ENCODE data around the gene TTBK1. TPM values are rescaled to one million over a fixed set of nuclear protein-coding genes. Genes with fewer than 3 reads are reported as not detected.

The TTBK1 gene
- total RNA-seq, 2 experiments from 2014 or later = 0.30 TPM

DNA sequence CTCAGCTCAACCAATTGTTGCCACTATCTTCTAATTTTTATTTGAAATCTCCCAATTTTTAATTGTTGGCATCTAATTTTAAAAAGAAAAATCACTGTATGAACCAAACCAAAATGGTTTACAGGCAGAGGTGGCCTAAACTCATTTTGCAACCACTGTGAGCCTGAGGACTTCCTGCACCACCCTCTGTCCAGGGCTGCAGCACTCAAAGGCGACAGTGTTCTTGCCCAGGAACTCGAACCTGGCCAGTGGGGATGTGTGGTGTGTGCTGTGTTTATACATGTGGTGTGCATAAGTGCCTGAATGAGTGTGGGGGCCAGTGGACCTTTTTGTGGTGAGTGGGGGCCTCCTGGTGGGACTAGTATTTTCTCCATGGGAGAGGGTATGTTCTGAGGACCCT lies 30.4 kb downstream of the TTBK1 start:
- H3K27me3 Mint-ChIP-seq = peaks cover 62% of the 10 kb centered on the region
- CTCF ChIA-PET = no interaction called here
- no peaks in the 10 kb centered on the region for H3K36me3 Mint-ChIP-seq (ENCODE audit: low read depth)
- POLR2A ChIA-PET = no interaction called here
- H3K4me1 Mint-ChIP-seq = peaks cover 26% of the 10 kb centered on the region
- no peak overlapping the region for H3K4me3 Mint-ChIP-seq
- H3K27ac Mint-ChIP-seq = no peak overlapping the region
- H3K9me3 Mint-ChIP-seq = no peaks in the 10 kb centered on the region
- DNase-seq = no peak

GRCh38 chr6:43274127-43274915 lies 31.0 kb downstream of the TTBK1 start:
- Mint-ChIP-seq H3K4me3 (no peak overlapping the region), H3K9me3 (no peaks in the 10 kb centered on the region), H3K4me1 (peaks cover 21% of the 10 kb centered on the region), H3K27ac (no peak overlapping the region), H3K36me3 (ENCODE audit: low read depth) (no peaks in the 10 kb centered on the region), H3K27me3 (peaks cover 56% of the 10 kb centered on the region)
- POLR2A ChIA-PET = no interaction called here
- CTCF ChIA-PET = no interaction called here
- no peak for DNase-seq

DNA sequence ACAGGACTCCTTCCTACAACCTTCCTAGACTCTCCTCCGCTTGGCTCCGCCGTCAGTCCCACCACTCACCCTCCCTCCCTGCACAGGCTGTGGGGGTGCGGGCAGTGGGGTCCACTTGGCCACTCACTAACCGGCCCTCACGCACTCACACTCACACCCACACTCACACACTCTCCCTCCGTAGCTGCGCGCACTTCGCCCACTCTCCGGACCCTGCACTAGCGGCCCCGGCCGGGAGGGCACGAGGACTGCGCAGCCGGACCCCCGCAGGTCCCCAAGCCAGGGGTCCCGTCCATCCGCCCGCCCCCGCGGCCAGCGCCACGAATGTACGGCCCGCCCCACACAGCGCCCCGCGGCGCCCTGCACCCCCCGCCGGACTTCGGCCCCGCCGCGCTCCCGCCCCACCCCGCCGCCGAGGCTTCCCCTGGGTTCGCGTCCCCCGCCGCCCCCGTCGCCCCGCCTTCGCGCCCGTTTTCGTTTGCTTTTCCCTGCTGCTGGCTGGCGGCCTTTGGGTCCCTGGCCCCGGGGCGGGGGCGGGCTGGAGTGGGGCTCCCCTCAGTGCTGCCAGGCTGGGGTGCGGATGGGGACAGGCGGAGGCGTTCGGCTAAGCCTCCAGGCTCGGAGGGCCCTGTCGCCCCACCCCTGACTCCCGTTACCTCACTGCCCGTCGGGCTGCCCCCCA lies 31.8 kb downstream of the TTBK1 start:
- peak; percentile 33 for DNase-seq
- no peaks in the 10 kb centered on the region for H3K36me3 Mint-ChIP-seq (ENCODE audit: low read depth)
- ChIA-PET POLR2A (no interaction called here), CTCF (no interaction called here)
- H3K9me3 Mint-ChIP-seq = no peaks in the 10 kb centered on the region
- peak overlapping the region; percentile 37 for H3K4me3 Mint-ChIP-seq
- H3K4me1 Mint-ChIP-seq = peaks cover 21% of the 10 kb centered on the region
- H3K27me3 Mint-ChIP-seq = peaks cover 54% of the 10 kb centered on the region
- no peak overlapping the region for H3K27ac Mint-ChIP-seq

DNA sequence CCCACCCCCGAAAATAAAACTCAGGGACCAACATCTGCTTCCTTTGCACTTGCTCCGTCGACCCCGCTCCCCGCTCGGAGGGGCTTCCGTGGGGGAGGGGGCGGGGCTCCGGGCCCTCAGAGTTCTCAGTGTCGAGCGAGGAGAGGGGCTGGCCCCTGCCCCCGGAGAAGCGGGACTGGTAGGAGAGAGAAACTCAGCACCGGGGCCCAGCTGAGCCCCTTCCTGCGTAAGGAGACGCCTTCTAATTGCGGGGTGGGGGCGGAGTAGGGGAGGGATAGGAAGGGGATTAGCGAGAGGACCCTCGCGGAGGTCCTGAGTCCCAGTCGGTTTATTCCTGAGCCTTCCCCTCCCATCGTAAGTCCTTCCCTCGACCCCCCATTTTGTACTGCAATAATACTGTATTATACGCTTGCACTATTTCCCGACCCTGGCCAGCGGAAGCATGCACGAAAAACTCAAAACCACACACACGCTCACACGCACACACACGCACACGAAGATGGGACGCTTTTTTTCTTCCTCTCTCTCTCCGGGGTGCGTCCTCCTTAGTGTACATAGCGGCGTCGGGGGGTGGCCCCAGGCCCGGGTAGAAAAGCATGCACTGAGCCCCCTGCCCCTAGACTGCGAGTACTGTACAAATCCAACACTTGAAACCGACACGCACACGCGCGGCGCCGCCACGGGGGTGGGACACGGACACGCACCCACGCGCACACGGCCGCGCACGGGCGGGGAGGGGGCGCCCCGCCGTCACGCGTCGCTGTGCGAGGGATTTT lies 32.7 kb downstream of the TTBK1 start:
- CTCF ChIA-PET = no interaction called here
- H3K27me3 Mint-ChIP-seq = peaks cover 56% of the 10 kb centered on the region

DNA sequence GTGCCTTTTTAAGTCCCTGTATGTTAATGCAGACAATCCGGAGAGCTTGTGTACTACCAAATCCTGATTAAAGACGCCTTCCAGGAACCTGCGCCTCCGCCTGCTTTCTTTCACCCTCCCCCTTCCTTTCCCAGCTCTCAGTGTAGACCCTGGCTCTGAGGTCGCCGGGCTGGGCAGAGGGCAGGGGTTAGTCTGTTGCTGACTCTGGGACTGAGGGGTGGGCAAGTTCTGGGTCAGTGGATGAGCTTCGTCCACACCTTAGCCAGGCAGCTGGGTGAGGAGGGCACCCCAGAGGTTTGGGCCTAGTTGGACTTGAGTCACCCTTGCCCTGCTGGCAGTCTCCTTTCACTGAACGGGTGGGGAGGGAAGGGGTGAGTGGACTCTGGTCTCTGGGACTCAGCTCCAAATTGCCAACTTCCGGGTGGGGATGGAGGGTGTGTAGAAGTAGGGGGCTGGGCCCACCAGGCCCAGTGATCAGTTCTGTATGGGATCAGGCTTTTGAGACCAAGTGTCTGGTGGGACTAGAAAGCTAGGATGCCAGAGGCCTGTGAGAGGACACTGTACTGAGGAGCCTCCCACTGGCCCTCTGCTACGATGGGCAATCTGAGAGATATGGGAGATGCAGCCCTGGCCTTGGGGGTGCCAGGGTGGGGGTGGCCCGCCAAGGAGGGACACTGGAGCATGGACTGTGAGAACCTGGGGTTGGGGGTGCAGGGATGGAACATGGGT lies 33.5 kb downstream of the TTBK1 start:
- no peak overlapping the region for H3K4me3 Mint-ChIP-seq
- ChIA-PET POLR2A (no interaction called here), CTCF (interaction anchor here (0.6 to 0.8 kb wide), 2 partner anchors 32 to 122 kb away, joined by 3 to 7 read pairs; partner anchors contain the start of gene CRIP3)
- H3K27ac Mint-ChIP-seq = no peak overlapping the region
- DNase-seq = no peak
- H3K36me3 Mint-ChIP-seq (ENCODE audit: low read depth) = no peaks in the 10 kb centered on the region
- H3K27me3 Mint-ChIP-seq = peaks cover 59% of the 10 kb centered on the region
- H3K4me1 Mint-ChIP-seq = peaks cover 19% of the 10 kb centered on the region
- H3K9me3 Mint-ChIP-seq = no peaks in the 10 kb centered on the region

More for the DNA sequence above, 32.7 kb downstream of the TTBK1 start:
- peak; percentile 53 for DNase-seq
- H3K4me1 Mint-ChIP-seq = peaks cover 19% of the 10 kb centered on the region
- no peak overlapping the region for H3K27ac Mint-ChIP-seq
- no peaks in the 10 kb centered on the region for H3K9me3 Mint-ChIP-seq
- no peaks in the 10 kb centered on the region for H3K36me3 Mint-ChIP-seq (ENCODE audit: low read depth)
- H3K4me3 Mint-ChIP-seq = peak overlapping the region; percentile 38
- POLR2A ChIA-PET = no interaction called here

GRCh38 chr6:43277306-43277642 lies 34.0 kb downstream of the TTBK1 start:
- Mint-ChIP-seq H3K36me3 (ENCODE audit: low read depth) (no peaks in the 10 kb centered on the region), H3K4me1 (peaks cover 19% of the 10 kb centered on the region), H3K27ac (no peak overlapping the region), H3K27me3 (peaks cover 57% of the 10 kb centered on the region), H3K9me3 (no peaks in the 10 kb centered on the region), H3K4me3 (no peak overlapping the region)
- CTCF ChIA-PET = interaction anchor here (0.6 to 0.8 kb wide), 2 partner anchors 31 to 122 kb away, joined by 3 to 7 read pairs; partner anchors contain the start of gene CRIP3
- POLR2A ChIA-PET = no interaction called here
- DNase-seq = no peak

GRCh38 chr6:43277643-43278523 lies 34.6 kb downstream of the TTBK1 start:
- H3K4me1 Mint-ChIP-seq = peaks cover 19% of the 10 kb centered on the region
- H3K4me3 Mint-ChIP-seq = no peak overlapping the region
- H3K9me3 Mint-ChIP-seq = no peaks in the 10 kb centered on the region
- DNase-seq = no peak
- H3K27ac Mint-ChIP-seq = no peak overlapping the region
- H3K36me3 Mint-ChIP-seq (ENCODE audit: low read depth) = no peaks in the 10 kb centered on the region
- H3K27me3 Mint-ChIP-seq = peaks cover 53% of the 10 kb centered on the region
- ChIA-PET POLR2A (no interaction called here), CTCF (no interaction called here)

- no peak overlapping the region for H3K4me3 Mint-ChIP-seq
- H3K9me3 Mint-ChIP-seq = no peaks in the 10 kb centered on the region
- peaks cover 47% of the 10 kb centered on the region for H3K27me3 Mint-ChIP-seq
- no peak overlapping the region for H3K27ac Mint-ChIP-seq
- ChIA-PET POLR2A (no interaction called here), CTCF (no interaction called here)
- peaks cover 19% of the 10 kb centered on the region for H3K4me1 Mint-ChIP-seq
- DNase-seq = no peak
- H3K36me3 Mint-ChIP-seq (ENCODE audit: low read depth) = no peaks in the 10 kb centered on the region
These were observed 35.3 kb downstream of the TTBK1 start for GRCh38 chr6:43278524-43279078.

GRCh38 chr6:43280234-43280633 lies 37.0 kb downstream of the TTBK1 start:
- Mint-ChIP-seq H3K36me3 (ENCODE audit: low read depth) (no peaks in the 10 kb centered on the region), H3K4me3 (no peak overlapping the region), H3K9me3 (no peaks in the 10 kb centered on the region), H3K4me1 (peaks cover 10% of the 10 kb centered on the region), H3K27me3 (peaks cover 36% of the 10 kb centered on the region), H3K27ac (no peak overlapping the region)
- DNase-seq = no peak
- ChIA-PET CTCF (no interaction called here), POLR2A (no interaction called here)

GRCh38 chr6:43282060-43282459 lies 38.8 kb downstream of the TTBK1 start:
- Mint-ChIP-seq H3K27me3 (peaks cover 36% of the 10 kb centered on the region), H3K9me3 (no peaks in the 10 kb centered on the region), H3K36me3 (ENCODE audit: low read depth) (no peaks in the 10 kb centered on the region), H3K4me1 (peaks cover 1% of the 10 kb centered on the region), H3K4me3 (no peak overlapping the region), H3K27ac (no peak overlapping the region)
- ChIA-PET POLR2A (no interaction called here), CTCF (no interaction called here)
- DNase-seq = no peak

DNA sequence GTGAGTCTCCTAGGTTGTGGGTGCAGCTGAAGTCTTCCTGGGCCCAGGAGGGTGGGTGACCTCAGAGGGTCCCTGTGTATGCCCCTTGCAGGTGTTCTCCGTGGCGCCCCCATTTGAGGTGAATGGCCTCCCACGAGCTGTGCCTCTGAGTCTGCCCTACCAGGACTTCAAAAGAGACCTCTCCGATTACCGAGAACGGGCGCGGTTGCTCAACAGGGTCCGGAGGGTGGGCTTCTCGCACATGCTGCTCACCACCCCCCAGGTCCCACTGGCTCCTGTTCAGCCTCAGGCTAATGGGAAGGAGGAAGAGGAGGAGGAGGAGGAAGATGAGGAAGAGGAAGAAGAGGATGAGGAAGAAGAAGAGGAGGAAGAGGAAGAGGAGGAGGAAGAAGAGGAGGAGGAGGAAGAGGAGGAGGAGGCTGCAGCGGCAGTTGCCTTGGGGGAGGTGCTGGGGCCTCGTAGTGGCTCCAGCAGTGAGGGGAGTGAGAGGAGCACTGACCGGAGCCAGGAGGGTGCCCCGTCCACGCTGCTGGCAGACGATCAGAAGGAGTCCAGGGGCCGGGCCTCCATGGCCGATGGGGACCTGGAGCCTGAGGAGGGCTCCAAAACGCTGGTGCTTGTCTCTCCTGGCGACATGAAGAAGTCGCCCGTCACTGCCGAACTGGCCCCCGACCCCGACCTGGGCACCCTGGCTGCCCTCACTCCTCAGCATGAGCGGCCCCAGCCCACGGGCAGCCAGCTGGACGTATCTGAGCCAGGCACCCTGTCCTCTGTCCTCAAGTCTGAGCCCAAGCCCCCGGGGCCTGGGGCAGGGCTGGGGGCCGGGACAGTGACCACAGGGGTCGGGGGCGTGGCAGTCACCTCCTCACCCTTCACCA lies 39.6 kb downstream of the TTBK1 start:
- Mint-ChIP-seq H3K4me1 (peaks cover 1% of the 10 kb centered on the region), H3K9me3 (no peaks in the 10 kb centered on the region), H3K4me3 (no peak overlapping the region), H3K27me3 (peaks cover 30% of the 10 kb centered on the region), H3K27ac (no peak overlapping the region), H3K36me3 (ENCODE audit: low read depth) (no peaks in the 10 kb centered on the region)
- CTCF ChIA-PET = no interaction called here
- POLR2A ChIA-PET = no interaction called here
- no peak for DNase-seq

Data from activated CD4-positive, alpha-beta memory T cell treated with anti-CD3 and anti-CD28 coated beads, Interleukin-2, amount 10 ng/mL, durations not matched to agents 7 days and 5 days (primary cell).